ENCODE measurements around the gene MTUS2.

Gene MTUS2

GRCh38 chr13:29024783-29025182 is 204.6 kb downstream of the MTUS2 start:
- DNase-seq (ENCODE audit: low read depth), result no peak

GRCh38 chr13:29028868-29029267 is 208.7 kb downstream of the MTUS2 start:
- no peak for DNase-seq (ENCODE audit: low read depth)

- no peak for DNase-seq (ENCODE audit: low read depth)
Observed at GRCh38 chr13:29038700-29039099, 218.6 kb downstream of the MTUS2 start.

GRCh38 chr13:29039212-29039611 is 219.1 kb downstream of the MTUS2 start:
- no peak for DNase-seq (ENCODE audit: low read depth)

GRCh38 chr13:29046588-29046987 is 226.4 kb downstream of the MTUS2 start:
- DNase-seq (ENCODE audit: low read depth), result no peak

- DNase-seq (ENCODE audit: low read depth), result no peak
Observed at GRCh38 chr13:29049524-29049923, 229.4 kb downstream of the MTUS2 start.

- no peak for DNase-seq (ENCODE audit: low read depth)
Observed at GRCh38 chr13:29050719-29051118, 230.6 kb downstream of the MTUS2 start.

GRCh38 chr13:29059800-29060199 is 239.7 kb downstream of the MTUS2 start:
- DNase-seq (ENCODE audit: low read depth), result no peak

- no peak for DNase-seq (ENCODE audit: low read depth)
Observed at GRCh38 chr13:29065142-29065541, 245.0 kb downstream of the MTUS2 start.

GRCh38 chr13:29067306-29067945 is 247.3 kb downstream of the MTUS2 start:
- no peak for DNase-seq (ENCODE audit: low read depth)

GRCh38 chr13:29073755-29074154 is 253.6 kb downstream of the MTUS2 start:
- no peak for DNase-seq (ENCODE audit: low read depth)

GRCh38 chr13:29077051-29077813 is 257.1 kb downstream of the MTUS2 start:
- no peak for DNase-seq (ENCODE audit: low read depth)

GRCh38 chr13:29081036-29081435 is 260.9 kb downstream of the MTUS2 start:
- DNase-seq (ENCODE audit: low read depth), result no peak

GRCh38 chr13:29081697-29082440 is 261.7 kb downstream of the MTUS2 start:
- DNase-seq (ENCODE audit: low read depth), result no peak

- no peak for DNase-seq (ENCODE audit: low read depth)
Observed at GRCh38 chr13:29099781-29100406, 279.8 kb downstream of the MTUS2 start.

- no peak for DNase-seq (ENCODE audit: low read depth)
Observed at GRCh38 chr13:29100758-29101157, 280.6 kb downstream of the MTUS2 start.

GRCh38 chr13:29101409-29101808 is 281.3 kb downstream of the MTUS2 start:
- no peak for DNase-seq (ENCODE audit: low read depth)

- DNase-seq (ENCODE audit: low read depth), result no peak
Observed at GRCh38 chr13:29101905-29102304, 281.8 kb downstream of the MTUS2 start.

- DNase-seq (ENCODE audit: low read depth), result no peak
Observed at GRCh38 chr13:29103065-29103800, 283.1 kb downstream of the MTUS2 start.

GRCh38 chr13:29104461-29104860 is 284.3 kb downstream of the MTUS2 start:
- no peak for DNase-seq (ENCODE audit: low read depth)

GRCh38 chr13:29105779-29106178 is 285.6 kb downstream of the MTUS2 start:
- DNase-seq (ENCODE audit: low read depth), result no peak

GRCh38 chr13:29106651-29107050 is 286.5 kb downstream of the MTUS2 start:
- DNase-seq (ENCODE audit: low read depth), result no peak
